SH-SY5Y (cell line): ENCODE measurements around the gene MPP4.

Experiments
- GATA2 ChIP-seq: IDR thresholded peaks from 2 replicates; pipeline ENCODE4 v1.6.1; 2011; ENCODE audit warnings: mild to moderate bottlenecking, low read depth, low read length
- GATA3 ChIP-seq: IDR thresholded peaks from 2 replicates; pipeline ENCODE4 v1.6.1; 2011; ENCODE audit warnings: low read depth, mild to moderate bottlenecking, low read length, moderate library complexity

Gene MPP4, protein sequence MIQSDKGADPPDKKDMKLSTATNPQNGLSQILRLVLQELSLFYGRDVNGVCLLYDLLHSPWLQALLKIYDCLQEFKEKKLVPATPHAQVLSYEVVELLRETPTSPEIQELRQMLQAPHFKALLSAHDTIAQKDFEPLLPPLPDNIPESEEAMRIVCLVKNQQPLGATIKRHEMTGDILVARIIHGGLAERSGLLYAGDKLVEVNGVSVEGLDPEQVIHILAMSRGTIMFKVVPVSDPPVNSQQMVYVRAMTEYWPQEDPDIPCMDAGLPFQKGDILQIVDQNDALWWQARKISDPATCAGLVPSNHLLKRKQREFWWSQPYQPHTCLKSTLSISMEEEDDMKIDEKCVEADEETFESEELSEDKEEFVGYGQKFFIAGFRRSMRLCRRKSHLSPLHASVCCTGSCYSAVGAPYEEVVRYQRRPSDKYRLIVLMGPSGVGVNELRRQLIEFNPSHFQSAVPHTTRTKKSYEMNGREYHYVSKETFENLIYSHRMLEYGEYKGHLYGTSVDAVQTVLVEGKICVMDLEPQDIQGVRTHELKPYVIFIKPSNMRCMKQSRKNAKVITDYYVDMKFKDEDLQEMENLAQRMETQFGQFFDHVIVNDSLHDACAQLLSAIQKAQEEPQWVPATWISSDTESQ

DNA sequence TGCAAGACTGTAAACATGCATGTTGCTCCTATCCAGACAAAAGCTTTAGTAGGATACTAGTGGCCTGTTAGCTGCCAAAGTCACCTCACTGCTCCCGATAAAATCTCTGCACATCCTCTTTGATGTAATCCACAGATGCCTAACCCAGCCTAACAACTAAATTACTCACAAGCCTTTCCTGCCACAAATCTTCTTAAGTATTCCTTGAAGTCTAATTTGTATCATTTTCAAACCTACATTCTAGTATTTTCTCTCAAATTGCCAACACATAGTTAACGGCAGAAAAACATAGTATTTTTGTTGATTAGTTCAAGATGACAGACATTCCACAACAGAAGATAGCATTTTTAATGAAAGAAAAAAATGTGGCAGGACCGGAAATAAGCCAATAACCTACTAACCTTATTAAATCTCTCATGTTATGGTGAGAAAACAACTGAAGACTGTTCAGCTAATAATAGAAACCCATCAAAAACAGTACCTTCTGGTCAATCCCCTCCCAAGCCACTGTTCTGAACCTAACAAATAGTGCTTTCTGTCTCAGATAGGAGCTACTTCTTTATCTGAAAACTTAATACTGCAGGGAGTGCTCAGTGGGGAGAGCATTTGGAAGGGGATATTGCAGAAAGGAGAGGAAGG, at the start of gene MPP4:
TSS of gene MPP4 (minus strand) at position 57 of the 639 bp plus-strand sequence. CDS start 4,690 bp downstream, outside the sequence.
- peak; percentile 51; the same call in 1 of the 2 replicates for TF ChIP-seq GATA3
- peak; percentile 77 for TF ChIP-seq GATA2

GRCh38 chr2:201746551-201746950, 48.1 kb upstream of the MPP4 start:
- TF ChIP-seq GATA3 (no peak), GATA2 (no peak)

DNA sequence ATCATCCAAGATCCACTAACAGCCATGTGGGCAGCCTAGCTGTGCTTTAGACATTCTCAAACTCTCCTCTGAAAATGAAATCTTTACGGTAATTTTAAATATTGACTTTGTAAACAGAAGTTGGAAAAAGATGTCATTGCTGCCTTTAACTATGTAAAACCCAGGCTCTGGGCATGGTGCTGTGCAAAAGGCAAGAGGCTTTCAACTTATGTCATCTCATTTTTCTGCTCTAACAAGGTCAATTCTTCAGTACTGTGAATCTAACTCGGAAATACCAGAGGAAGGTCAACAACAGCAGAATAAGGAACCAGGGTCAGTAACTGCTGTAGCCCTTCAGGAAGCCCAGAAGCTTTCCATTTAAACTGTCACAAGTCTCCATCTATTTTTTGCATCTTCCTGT, 37.0 kb upstream of the MPP4 start:
- TF ChIP-seq GATA3 (no peak), GATA2 (no peak)

GRCh38 chr2:201734111-201734510, 35.7 kb upstream of the MPP4 start:
- TF ChIP-seq GATA3, result no peak
- no peak for TF ChIP-seq GATA2

DNA sequence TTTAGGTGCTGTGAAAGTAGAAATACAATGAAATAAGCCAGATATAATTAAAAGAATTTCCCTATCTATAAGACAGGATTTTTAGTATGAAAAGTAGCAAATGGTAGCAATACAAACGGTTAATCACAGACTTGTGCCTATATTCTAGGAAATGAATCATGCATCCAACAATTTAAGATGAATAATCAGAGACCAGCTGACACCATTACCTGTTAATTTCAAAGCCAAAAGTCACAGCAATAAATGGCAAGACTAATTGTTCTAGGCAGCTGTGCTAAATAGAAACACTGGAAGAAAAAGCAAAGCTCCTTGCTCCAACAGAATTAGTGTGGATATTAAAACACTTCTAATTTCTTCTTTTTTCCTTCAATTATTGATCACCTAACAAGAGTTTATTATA, 35.1 kb upstream of the MPP4 start:
- TF ChIP-seq GATA3 (no peak), GATA2 (no peak)

DNA sequence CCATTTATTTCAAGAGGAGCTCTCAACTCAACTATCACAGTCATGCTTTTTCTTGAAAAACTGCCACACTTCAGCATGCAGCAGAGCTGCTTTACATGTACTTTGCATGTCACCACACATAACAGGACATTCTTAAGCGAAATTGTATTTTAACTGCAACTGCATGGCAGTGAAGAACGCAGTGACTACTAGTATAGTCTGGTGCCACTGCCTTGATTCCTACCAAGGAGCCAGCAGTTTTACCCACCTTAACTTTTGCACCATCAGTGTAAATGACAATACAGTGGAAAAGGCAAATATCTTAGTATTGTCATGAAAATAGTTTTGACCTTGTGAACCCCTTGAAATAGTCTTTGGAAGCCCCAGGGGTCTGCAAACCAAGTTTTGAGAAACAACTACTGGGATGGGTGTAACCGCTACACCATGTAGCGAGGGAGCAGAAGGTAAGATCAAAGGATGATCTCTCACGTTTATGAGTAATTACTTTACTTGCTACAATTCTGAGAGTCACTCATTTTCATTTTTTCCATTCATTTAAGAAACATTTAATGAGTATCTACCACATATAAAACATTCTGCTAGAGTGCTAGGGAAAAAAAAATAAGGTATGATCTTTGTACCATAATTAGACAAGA, 32.3 kb upstream of the MPP4 start:
- TF ChIP-seq GATA3 (no peak), GATA2 (no peak)

GRCh38 chr2:201715459-201715858, 17.0 kb upstream of the MPP4 start:
- TF ChIP-seq GATA3, result no peak
- TF ChIP-seq GATA2, result no peak

GRCh38 chr2:201712726-201713125, 14.3 kb upstream of the MPP4 start:
- TF ChIP-seq GATA2, result no peak
- TF ChIP-seq GATA3, result no peak

DNA sequence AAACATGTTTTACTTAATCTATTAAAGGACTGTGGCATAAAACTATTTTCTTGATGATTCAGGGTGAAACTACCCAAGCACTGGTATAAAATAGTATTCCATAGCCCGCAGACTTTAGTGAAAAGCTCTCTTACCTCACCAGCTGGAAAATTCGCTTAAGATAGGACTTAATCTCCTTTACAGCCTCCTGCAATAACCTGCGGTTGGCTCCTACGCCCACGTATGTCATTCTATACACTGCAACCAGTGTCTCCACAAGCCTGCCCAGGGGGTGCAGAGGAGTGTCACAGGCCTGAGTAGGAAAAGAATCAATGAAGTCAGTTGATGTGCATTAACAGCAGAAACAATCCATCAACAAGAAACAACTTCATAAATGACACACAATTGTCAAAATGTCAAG, 11.3 kb upstream of the MPP4 start:
- TF ChIP-seq GATA3 (no peak), GATA2 (no peak)

DNA sequence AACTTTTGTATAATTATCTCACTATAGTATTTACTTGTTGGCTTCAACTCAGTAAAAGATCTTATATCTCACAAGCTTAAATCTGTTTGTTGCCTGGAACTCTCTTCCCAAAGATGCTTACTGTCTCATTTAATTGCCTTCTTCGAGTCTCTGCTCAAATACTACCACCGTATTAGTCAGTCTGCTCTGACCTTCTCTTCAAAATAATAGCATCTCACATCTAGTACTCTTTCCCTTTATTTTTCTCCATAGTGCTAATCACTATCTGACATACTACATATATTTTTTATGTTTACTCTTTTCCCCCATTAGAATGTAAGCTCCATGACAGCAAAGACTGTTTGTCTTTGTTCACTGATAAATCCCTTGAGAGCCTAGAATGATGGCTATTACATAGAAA, 10.6 kb upstream of the MPP4 start:
- TF ChIP-seq GATA2 (no peak), GATA3 (no peak)

GRCh38 chr2:201707753-201708152, 9.3 kb upstream of the MPP4 start:
- no peak for TF ChIP-seq GATA2
- TF ChIP-seq GATA3, result no peak

GRCh38 chr2:201707142-201707541, 8.7 kb upstream of the MPP4 start:
- TF ChIP-seq GATA3 (no peak), GATA2 (no peak)

DNA sequence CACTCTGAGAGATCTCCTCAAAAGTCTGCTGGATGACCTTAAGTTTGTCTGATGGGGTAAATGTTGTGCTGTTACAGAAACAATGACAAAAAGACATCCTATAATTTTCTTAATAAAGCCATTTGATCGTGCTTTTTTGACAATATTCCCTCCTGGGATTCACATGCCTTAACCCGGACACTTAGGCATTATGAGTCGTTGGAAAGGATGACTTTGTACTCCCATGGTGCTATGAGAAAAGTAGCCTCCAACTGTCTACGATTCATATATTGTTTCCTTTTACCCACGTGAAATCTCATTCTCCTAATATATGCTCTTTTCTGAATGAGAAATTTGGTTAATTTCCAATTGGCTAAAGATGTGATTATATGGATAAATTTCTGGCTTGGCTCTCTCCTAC, 6.1 kb upstream of the MPP4 start:
- TF ChIP-seq GATA3 (no peak), GATA2 (no peak)

DNA sequence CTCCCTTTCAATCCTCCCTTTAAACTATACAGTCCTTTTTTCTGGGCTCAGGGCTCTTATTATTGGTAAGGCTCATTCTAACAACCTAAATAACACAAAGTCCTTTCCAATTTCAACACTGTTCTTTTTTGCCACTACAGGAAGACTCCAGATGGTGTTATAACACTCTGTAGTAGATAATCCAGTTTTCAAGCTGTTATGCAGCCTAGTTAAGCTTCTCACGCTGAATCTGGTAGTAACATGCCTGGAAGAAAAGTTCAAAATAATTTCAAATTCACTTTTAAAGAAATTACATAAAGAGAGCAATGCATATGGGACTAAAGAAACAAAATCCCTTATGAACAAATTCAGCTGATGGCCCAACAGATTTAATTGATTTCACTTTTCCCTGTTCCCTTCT, 3.2 kb upstream of the MPP4 start:
- TF ChIP-seq GATA3 (no peak), GATA2 (no peak)
